ENCODE data around the gene PAK4.

Gene PAK4

GRCh38 chr19:39180749-39181148, 55.2 kb downstream of the PAK4 start:
- no peak for DNase-seq (ENCODE audit: low spot score)

DNA sequence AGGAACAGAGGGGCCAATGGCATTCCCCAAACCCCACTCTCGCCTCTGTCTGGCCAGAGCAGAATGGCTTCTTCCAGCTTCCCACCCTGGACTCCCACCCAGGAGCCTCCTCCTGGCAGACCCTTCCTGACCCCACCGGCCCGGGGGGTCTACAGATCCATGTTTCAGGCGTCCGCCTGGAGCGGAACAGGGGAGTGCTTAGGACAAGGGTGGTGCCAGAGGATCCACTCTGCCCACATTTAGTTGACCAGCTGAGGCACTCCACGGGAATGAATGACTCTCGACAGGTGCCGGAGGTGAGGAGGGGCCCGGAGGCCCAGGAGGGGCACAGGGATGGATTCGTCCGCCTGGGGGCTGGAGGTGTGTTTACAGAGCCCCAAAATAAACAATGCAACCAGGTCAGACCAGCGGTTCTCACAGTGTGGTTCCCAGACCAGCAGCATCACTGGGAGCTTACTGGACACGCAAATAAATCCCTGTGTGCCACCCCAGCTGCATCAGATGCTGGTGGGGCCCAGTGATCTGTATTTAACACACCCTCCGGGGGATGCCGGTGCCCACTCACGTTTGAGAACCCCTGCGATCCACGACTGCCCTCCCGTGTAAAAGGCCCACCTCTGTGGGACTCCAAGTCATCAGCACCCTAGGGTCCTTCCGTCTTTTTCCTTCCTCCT, 56.1 kb downstream of the PAK4 start:
- no peak for DNase-seq (ENCODE audit: low spot score)

DNA sequence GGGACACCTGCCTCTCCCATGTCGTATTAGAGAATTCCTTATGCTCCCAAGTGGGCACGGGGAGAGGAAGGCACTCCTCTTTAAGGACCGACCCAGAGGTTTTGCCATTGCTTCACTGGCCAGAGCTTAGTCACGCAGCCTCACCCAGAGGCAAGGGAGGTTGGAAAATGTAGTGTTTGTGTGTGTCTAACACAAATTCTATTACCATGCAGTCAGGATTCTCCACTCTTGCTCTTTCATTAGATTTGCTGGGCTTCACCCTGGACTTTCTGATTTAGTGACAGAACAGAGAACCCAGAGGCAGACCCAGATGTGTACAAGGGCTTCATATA, 56.6 kb downstream of the PAK4 start:
- no peak for DNase-seq (ENCODE audit: low spot score)

DNA sequence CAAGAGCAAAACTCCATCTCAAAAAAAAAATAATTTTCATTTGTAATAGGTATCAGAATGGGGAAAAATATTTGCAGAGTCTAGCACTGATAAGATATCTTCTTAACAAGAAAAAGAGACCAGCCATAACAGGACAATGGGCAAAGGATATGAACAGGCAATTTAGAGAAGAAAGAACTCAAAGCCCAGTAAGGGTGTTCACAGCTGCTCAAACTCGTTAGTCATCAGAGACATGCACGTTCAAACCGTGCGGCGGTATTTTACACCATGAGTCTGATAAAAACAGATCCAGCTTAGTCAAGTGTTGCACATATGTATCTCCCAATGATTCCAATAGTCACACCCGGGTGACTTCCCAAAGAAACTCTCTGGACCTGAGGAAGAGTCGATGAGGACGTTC, 57.5 kb downstream of the PAK4 start:
- no peak for DNase-seq (ENCODE audit: low spot score)

DNA sequence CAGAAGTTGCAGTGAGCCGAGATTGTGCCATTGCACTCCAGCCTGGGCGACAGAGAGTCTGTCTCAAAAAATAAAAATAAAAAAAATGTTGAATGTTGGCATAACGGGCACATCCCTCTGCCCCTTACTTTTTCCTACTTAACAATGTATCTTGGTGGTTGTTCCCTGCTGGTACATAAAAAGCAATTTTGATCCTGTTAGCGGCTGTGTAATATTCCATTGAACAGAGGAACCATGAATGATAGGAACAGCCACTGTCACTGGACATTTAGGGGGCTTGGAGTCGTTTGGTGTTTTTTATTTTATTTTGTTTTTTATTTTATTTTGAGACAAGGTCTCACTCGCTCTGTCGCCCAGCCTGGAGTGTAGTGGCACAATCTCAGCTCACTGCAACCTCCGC, 60.8 kb downstream of the PAK4 start:
- no peak for DNase-seq (ENCODE audit: low spot score)

- no peak for DNase-seq (ENCODE audit: low spot score)
Measured at GRCh38 chr19:39187552-39187943, 62.0 kb downstream of the PAK4 start.

GRCh38 chr19:39188960-39189359, 63.4 kb downstream of the PAK4 start:
- no peak for DNase-seq (ENCODE audit: low spot score)

DNA sequence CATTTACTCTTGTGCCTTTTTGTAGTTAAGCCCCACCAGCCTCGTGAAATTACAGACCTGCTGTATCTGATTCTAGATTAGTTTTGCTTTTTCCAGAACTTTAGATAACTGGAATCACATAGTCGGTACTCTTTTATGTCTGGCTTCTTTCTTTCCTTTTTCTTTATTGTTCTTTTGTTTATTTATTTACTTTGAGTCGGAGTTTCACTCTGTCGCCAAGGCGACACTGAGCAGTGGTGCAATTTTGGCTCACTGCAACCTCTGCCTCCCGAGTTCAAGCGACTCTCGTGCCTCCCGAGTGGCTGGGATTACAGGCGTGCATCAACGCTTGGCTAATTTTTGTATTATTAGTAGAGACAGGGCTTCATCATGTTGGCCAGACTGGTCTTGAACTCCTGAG, 65.2 kb downstream of the PAK4 start:
- DNase-seq (ENCODE audit: low spot score): no peak

- DNase-seq (ENCODE audit: low spot score): no peak
Measured at GRCh38 chr19:39192846-39193245, 67.3 kb downstream of the PAK4 start.

DNA sequence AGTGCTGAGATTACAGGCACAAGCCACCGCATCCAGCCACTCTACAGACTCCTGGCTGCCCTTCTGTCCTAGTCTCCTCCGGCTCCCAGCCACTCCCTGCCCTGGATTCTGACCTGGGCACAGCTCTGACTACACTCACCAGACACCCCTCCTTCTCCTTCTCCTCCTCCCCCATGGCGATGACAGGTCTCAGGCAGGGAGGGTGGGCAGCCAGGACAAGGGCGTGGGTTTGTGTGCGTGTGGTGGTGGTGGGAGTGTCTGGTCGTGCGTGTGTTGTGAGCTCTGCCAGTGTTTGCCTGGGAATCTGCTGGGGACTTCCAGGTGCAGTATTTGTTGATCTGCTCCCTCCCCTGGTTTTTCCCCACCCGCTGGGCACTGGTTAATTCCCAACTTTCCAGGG, 68.2 kb downstream of the PAK4 start:
- DNase-seq (ENCODE audit: low spot score): no peak

DNA sequence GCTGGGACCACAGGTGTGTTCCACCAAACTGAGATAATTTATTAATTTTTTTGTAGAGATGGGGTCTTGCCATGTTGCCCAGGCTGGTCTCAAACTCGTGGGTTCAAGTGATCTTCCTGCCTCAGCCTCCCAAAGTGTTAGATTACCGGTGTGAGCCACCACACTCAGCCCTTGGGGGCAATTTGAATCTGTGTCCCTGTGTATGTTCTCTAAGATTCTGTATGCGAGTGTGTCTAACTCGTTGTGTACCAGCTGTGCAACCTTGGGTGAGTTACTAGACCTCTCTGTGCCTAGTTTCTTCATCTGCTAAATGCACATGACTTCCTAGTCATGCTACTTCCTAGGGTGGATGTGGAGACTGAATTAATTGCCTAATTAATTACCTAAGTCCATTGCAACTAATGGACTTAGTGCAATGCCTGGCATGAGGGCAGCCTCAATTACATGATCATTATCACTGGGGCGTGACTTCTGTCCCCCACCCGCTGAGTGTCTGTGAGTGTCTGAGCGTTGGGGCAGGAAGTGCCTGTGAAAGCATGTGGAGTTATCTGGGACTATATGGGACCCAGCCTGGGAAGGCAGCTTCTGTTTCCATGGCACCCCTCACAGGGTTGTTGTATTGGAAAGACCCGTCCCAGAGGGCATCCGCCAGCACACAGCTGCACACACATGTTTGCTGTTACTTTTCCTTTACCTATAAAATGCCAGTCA, 69.4 kb downstream of the PAK4 start:
- DNase-seq (ENCODE audit: low spot score): no peak

DNA sequence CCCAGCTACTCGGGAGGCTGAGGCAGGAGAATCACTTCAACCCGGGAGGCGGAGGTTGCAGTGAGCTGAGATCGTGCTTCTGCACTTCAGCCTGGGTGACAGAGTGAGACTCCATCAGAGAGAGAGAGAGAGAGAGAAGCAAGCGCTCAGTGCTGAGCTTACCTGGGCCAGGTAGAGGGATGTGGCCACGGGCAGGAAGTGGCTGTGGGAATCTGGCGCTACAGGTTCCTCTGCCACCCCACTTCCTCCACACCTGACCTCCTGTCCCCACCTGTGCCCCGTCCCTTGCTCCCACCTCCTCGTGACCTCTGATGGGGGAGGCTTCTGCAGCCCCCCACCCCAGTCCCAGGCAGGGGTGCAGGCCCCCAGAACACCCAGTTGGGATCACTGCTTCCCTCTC, 70.2 kb downstream of the PAK4 start:
- DNase-seq (ENCODE audit: low spot score): no peak

- no peak for DNase-seq (ENCODE audit: low spot score)
Measured at GRCh38 chr19:39196320-39196719, 70.7 kb downstream of the PAK4 start.

DNA sequence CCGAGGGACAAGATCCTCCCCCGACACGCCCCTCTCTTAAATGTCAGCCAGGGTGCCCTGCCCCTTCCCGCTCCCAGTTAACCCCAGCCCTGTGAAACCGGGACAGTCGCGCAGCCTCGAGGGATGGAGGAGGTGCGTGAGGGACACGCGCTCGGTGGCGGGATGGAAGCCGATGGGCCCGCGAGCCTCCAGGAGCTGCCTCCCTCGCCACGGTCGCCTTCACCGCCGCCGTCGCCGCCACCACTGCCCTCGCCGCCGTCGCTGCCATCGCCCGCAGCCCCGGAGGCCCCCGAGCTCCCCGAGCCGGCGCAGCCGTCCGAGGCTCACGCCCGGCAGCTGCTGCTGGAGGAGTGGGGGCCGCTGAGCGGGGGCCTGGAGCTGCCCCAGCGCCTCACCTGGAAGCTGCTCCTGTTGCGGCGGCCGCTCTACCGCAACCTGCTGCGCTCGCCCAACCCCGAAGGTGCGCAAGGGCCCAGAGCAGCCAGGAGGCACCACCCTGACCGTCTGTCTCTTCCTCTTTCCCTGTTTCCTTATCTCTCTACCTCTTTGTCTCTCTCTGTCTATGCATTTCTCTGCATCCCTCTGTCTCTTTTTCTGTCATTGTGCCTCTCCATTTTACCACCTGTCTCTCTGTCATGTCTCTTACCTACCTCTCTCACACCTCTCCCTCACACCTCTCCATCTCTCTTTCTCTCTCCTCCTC, 71.4 kb downstream of the PAK4 start, which contains the start of gene NCCRP1:
Gene NCCRP1 (plus strand): TSS at position 105 of the 703 bp plus-strand sequence. CDS start 19 bp downstream, at position 124.
- DNase-seq (ENCODE audit: low spot score): no peak

DNA sequence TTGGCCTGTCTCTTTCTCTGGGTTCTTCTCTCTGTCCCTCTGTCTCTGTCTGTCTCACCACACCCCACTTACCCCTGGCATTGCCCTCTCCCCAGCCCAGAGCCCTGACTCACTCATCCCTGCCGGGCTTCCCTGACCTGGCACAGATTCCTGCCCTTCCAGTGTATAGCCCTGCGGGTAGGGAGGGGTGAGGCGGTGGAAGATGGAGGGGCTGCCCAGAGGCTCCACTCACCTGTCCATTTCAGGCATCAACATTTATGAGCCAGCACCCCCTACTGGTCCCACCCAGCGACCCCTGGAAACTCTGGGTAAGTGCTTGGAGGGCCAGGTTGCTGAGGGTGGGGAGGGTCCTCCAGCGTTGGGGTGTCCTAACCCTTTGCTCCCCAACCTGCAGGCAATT, 72.2 kb downstream of the PAK4 start:
- DNase-seq (ENCODE audit: low spot score): no peak

GRCh38 chr19:39199025-39199424, 73.4 kb downstream of the PAK4 start:
- DNase-seq (ENCODE audit: low spot score): no peak

DNA sequence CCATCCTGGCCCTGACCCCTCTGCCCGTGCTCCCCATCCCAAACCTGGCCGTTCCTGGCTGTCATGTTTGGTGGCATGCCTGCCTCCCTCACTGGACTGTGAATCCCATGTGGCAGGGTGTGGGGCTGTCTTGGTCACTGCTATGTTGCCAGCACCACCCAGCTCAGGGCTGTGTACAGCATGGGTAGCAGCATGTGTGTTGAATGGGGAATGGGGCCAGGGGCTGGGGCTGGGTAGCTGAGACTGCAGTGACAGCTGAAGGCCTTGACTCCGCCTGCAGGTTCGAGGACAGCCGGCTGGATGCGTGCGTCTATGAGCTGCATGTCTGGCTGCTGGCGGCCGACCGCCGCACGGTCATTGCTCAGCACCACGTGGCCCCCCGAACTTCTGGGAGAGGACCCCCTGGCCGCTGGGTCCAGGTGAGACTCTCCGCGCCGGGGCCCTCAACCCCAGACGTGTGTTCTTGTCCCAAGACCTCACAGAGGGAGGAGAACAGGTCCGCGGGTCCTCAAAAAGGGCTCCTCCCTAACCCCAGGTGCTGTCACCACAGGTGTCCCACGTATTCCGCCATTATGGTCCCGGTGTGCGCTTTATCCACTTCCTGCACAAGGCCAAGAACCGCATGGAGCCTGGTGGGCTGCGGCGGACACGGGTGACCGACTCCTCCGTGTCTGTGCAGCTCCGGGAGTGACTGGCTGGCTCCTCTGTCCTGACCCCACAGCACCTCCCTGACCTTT, 74.6 kb downstream of the PAK4 start:
- DNase-seq (ENCODE audit: low spot score): no peak

DNA sequence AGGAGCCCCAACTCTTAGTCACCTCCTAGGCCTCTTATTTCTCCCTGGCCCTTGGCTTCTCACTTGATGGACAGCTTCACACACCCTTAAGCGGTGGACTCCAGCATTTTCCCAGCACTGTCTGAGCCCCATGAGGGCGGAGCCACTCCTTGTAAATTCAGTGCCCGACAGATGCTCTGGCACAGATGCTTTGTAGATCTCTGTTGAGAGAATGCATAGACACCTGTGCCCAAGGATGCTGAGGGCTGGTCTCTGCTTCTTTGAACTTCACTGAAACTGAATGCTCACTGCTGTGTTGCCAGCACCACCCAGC, 75.2 kb downstream of the PAK4 start:
- DNase-seq (ENCODE audit: low spot score): no peak

- DNase-seq (ENCODE audit: low spot score): no peak
Measured at GRCh38 chr19:39202998-39203355, 77.4 kb downstream of the PAK4 start.

DNA sequence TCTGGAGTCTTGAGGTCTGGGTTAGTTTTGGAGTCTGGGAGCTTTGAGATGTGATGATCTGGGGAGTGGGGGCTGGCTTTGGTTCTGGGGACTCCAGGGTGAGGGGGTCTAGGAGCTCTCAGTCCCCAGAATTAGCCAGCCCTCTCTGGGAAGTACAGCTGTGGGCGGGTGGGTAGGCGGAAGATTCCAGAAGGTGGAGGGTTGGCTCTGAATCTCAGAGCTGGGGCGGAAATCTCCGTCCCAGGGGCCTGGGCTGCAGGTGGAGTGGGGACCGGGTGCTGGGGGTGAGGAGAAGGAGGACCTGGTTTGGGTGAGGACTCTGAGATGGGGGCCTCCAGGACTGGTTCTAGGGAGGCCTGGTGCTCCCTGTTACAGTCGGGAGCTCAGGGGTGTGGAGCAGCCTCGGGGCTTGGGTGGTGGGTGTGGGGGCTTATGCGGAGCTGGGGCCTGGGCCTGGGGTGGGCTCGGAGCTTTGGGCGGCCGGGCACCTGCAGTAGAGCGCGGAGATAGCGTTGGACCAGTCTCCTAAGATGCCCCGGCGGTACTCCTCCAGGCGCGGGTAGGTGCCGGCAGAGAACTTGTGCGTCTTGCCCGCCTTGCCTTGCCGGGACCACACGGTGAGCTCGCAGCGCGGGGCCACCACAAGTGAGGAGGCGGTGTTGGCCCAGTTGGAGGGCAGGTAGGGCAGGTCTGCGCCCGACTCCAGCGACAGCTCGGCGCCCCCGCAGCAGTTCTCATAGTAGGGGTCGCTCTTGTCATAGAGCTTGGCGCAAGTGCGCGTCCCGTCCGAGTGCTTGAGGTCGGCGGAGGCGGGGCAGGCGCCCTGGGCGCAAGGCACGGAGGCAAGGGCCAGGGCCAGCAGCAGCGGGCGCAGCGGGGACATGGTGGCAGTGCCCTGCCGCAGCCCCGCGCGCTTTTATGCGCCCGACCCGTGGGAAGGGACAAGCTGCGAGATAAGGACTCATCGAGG, 78.1 kb downstream of the PAK4 start, which contains the start of gene SYCN:
Gene SYCN (minus strand): TSS at position 892 of the 970 bp plus-strand sequence. CDS start 9 bp downstream, at position 883.
- DNase-seq (ENCODE audit: low spot score): no peak

DNA sequence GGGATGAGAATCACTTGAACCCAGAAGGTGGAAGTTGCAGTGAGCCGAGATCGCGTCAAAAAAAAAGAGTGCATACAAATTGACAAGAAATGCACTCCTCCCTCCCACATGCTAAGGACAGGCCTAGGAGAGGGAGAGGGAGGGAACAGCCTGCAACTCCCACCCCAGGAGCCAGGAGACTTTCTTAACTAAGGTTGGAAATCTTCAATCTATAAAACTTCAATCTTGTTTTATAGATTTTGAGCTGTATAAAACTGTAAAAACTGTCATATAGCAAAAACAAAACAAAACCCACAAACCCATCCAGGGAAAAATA, 79.8 kb downstream of the PAK4 start:
- no peak for DNase-seq (ENCODE audit: low spot score)

DNA sequence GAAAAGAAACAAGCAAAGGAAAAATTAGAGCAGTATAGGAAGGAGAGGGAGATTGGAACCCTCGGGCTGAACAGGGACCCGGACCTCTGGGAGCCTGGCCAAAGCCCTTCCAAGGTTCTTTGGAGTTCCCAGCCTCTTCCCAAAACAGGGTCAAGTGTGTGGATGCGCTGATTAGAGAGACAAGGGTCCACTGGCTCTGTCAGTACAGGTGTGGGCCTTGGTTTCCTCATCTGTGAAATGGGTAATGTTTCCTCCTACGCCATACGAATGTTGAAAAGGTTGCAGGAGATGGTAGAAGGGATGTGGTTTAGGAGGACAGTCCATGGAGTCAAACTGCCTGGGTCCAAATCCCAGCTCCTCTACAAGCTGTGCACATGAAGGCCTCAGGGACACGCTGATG, 80.5 kb downstream of the PAK4 start:
- DNase-seq (ENCODE audit: low spot score): no peak
